ENCODE results near the gene KRTAP12-4.
"Not testable (repeated sequence)": the region's sequence is repeated elsewhere in the genome, so short reads cannot be mapped to it uniquely, and the experiment has no call there.

KRTAP12-4 gene

DNA sequence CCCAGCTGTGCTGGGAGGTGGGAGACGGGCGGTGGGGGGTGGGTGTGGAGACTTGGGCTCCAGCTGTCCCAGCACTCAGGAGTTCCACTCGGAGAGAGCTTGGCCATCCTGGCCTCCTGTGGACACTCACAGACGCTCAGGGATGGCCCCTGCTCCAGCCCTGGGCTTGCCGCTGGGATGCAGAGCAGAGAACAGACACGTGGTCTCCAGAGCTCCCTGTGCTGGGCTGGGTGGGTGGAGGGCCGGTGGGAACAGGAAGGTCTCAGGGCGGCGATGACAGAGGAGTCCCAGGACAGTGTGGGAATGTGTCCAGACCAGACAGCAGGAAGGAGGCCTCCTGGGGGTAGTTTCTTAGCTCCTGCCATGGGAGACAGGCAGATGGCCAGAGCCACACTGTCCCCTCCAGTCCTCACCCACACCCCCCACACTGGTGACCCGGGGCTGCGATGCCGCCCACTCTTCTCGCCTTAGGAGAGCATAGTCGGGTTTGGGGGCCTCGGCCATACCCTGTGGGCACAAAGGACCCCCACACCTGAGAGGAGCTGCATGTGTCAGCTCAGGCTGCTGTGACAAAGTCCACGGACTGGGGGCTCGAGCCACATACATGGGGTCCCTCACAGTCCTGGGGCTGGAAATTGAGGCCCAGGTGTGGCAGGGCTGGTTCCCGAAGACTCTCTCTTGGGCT lies 25.6 kb downstream of the KRTAP12-4 start:
- no peak for DNase-seq

DNA sequence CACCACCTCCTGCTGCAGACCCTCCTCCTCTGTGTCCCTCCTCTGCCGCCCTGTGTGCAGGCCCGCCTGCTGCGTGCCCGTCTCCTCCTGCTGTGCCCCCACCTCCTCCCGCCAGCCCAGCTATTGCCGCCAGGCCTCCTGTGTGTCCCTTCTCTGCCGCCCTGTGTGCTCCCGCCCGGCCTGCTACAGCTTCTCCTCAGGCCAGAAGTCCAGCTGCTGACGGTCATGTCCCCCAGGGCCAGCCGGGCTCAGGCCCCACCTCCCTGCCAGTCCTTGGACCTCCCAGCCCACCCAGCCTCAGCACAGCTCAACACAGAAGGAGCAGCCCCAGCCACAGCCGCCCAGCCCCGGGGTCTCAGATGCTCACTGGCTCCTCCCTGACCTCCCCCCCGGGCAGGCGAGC lies 26.6 kb downstream of the KRTAP12-4 start:
- DNase-seq, result not testable (repeated sequence)

GRCh38 chr21:44627181-44627822 lies 27.2 kb downstream of the KRTAP12-4 start:
- not testable (repeated sequence) for DNase-seq

DNA sequence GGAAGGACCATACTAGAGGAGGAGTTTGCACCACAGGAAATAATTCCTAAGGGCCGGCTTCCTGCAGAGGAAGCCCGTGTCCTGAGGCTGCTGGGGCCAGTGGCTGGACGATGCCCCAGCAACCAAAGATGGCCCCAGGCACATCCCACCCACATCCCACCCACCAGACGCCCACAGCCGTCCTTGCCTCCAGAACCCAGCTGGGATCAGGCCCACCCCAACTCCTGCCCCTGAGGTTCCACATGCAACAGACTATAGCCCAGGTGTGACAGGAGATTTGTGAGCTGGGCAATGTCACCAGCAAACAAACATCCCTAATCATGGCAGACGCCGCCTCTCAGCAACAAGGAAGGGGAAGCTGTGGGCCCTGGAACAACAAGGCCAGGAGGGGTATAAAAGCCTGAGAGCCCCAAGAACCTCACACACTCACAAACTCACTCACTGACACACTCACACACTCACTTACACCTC lies 27.8 kb downstream of the KRTAP12-4 start, which contains the start of gene KRTAP10-9:
KRTAP10-9 (plus strand) TSS at position 421 of the 471 bp plus-strand sequence. CDS start 79 bp downstream, outside the sequence.
- DNase-seq, result no peak

GRCh38 chr21:44626262-44626661 lies 28.2 kb downstream of the KRTAP12-4 start:
- DNase-seq, result no peak

DNA sequence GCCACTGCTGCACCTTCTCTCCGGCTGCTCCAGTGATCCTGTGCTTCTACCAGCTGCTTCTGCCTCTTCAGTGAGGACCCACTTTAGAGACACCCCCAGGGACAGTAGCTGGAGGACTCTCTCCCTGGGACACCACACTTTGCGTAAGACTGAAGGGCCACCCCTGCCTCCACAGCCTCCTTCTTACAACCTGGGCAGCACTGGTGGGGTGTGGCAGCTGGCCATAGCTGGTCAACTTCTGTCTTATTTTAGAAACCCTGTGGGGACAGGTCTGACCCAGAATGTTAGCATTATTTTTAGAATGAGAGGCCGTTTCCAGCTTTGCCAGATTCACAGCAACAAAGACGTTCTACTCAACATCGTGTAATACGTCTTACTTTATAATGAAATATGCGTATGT lies 28.7 kb downstream of the KRTAP12-4 start:
- no peak for DNase-seq

DNA sequence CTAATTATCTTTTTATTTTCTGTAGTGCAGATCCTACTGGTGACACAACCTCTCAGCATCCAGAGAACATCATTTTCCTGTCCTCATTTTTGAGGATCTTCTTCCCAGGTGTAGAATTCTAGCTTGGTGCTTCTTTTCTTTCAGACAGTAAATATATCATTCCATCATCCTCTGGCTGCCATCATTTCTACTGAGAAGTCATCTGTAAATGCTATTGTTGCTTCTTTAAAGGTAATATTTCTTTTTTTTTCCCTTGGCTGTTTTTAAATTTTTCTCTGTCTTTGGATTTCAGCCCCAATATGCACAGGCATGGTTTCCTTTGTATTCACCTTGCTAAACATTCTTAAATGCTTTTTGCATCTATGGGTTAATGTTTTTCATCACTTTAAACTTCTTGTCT lies 30.9 kb downstream of the KRTAP12-4 start:
- DNase-seq, result no peak

GRCh38 chr21:44619886-44620285 lies 34.6 kb downstream of the KRTAP12-4 start:
- no peak for DNase-seq

GRCh38 chr21:44618909-44619308 lies 35.5 kb downstream of the KRTAP12-4 start:
- no peak for DNase-seq

- no peak for DNase-seq
These were observed 36.0 kb downstream of the KRTAP12-4 start for GRCh38 chr21:44618504-44618903.

GRCh38 chr21:44617071-44617501 lies 37.4 kb downstream of the KRTAP12-4 start:
- no peak for DNase-seq

- DNase-seq, result no peak
These were observed 37.9 kb downstream of the KRTAP12-4 start for GRCh38 chr21:44616591-44616926.

DNA sequence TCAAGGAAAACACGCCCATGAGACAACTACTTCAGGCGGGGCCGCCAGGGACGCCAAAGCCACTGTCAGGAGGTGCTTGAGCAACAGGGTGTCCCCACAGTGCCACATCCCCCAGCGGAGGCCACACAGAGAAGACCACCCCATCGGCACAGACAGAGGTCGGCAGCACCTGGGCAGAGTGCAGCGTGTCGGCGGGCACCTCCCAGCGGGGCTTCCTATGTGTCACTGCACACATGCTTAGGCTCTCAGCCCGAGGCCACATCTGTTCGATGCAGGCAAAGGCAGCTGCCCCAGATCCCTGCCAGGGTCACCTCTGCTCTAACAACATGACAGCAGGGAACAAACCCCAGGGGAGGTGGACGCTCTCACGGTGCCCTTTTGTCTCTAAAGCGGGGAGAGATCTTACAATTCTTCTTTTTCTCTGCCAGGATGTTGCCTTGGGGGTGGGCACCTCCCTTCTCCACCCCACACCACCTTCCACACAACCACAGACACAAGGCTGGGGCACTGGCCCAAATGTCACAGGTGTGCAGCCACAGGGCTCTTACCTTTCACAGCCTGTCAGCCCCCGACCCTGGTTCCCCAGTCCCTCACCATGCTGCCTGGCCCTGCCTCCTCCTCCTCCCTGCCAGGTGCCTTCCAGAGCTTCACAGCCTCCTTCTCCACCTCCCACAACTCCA lies 38.4 kb downstream of the KRTAP12-4 start:
- no peak for DNase-seq

DNA sequence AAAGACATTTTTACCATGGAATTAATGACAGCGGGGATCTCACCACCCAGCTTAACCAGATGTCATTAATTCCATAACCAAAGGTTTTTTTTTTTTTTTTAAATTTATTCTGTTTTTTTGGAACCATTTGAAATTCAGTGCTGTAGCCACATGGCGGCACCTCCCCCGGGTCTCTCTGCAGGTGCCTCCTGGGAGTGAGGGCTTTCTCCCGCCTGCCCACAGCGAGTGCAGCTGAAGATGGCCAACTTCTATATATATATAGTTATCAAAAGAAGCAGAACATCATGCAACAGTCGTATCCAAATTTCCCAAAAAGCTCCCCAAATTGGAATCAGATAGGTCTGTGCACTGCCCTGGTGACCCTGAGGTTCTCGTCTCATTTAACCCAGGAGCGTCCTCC lies 39.0 kb downstream of the KRTAP12-4 start:
- DNase-seq, result no peak

DNA sequence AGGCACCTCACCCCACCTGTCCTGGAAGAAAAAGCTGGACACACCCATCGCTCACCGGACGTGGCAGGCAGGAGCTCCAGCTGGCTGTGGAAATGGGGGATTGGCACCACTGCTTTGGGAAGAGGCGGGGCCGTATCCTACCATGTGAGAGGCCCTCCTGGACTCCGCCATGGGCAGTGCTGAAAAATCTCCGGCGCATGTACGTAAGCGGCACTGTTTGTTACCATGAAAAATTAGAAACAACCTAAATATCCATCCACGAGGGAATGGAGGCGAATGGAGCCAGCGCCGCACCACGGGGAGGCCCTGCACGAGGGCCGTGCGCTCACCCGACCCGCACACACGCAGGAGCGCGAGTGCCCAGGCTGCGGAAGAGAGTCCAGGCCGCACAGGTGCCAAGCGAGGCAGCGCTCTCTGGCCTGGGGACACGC lies 39.5 kb downstream of the KRTAP12-4 start:
- no peak for DNase-seq

- no peak for DNase-seq
These were observed 40.3 kb downstream of the KRTAP12-4 start for GRCh38 chr21:44614161-44614631.

DNA sequence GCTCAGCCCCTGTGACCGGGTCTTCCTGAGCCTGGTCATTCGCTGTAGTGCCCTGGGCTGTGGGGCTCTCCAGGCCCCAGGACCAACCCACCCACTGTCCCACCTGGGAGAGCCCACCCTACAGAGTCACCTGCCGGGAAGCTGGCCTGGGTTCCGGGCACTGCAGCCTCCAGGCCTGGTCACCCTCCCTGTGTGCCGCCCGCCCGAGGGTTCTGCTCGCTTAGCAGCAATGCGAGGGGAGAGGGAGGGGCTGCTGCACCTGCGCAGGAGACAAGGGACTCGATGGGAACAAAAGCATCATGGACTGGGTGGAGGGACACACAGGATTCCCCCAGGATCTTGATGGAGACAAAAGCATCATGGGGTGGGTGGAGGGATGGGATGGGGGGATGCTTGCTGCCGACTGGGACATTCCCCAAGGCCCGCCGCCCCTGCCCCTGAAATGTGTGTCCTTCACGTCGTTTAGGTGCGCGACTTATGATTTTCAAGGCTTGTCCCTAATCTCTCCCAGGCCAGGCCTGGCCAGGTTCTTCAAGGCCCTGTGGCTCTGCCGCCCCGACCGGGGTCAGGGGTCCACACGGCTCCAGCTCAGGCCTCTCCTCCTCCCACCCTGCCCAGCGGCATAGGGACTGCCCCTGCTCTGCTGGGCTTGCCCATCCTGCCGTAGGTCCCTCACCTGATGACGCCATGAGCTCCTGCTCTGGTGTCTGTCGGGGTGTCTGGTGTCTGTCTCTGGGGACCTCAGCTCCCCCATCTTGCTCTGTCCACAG lies 40.9 kb downstream of the KRTAP12-4 start:
- no peak for DNase-seq

DNA sequence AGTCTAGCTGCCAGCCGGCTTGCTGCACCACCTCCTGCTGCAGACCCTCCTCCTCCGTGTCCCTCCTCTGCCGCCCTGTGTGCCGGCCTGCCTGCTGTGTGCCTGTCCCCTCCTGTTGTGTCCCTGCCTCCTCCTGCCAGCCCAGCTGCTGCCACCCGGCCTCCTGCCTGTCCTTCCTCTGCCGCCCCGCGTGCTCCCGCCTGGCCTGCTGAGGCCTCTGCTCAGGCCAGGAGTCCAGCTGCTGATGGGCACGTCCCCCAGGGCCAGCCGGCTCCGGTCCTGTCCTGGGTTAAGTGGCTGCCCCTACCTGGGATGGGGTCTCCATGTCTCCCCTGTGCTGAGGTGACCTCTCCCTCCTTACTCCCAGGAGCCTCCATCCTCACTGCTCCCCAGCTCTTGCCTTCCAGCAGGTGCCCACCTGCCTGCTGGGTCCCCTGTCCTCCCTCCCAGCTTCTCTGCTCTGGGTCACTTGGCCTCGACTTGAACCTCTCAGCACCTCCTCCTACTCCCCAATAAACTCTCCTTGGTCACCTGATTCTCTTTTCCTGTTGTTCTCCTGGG lies 41.7 kb downstream of the KRTAP12-4 start:
- DNase-seq, result no peak

- no peak for DNase-seq
These were observed 42.4 kb downstream of the KRTAP12-4 start, which contains the start of gene KRTAP10-8 for GRCh38 chr21:44612029-44612486. KRTAP10-8 (plus strand) TSS chr21:44612079; CDS start chr21:44612101, 22 bp downstream.

DNA sequence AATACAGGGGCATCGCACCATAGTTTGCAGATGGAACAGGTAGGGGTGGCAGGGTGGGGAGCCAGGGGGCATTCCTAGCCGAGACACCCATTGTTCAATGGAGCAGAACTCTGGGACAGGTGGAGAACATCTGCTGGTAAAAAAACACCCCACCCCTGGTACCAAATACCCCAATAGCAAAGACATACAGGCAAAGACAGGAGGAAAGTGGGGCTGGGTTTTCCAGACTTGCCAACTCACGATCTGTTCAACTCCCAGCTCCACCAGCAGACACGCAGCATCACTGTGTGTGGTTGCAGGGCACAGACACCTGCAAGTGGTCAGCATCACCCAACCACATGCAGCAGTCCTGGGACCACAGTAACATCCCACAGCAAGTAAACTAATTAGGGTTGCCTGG lies 42.9 kb downstream of the KRTAP12-4 start:
- no peak for DNase-seq

- DNase-seq, result not testable (repeated sequence)
These were observed 44.2 kb downstream of the KRTAP12-4 start for GRCh38 chr21:44610157-44610843.

GRCh38 chr21:44609193-44609592 lies 45.3 kb downstream of the KRTAP12-4 start:
- no peak for DNase-seq
